WTC11 (cell line): Measurements from ENCODE around the gene PLEKHG5. TPM values are rescaled to one million over a fixed set of nuclear protein-coding genes. Genes with fewer than 3 reads are reported as not detected.

Experiments
- ATAC-seq: fragments of 200-7000 bp; cut with Tn5 transposase; 2 replicates; pipeline ENCODE4 v1.10.0; 2021; ENCODE audit warnings: mild to moderate bottlenecking, moderate library complexity
- CTCF ChIA-PET: fragments of 300-600 bp; sonication (Branson Sonifier 250); formaldehyde crosslinking; loops from one replicate; lab custom pipeline; 2021; ENCODE audit warnings: antibody characterized with exemption; lab: Charles Lee
- POLR2A ChIA-PET: fragments of 350-600 bp; sonication (Branson Sonifier 250); formaldehyde crosslinking; loops from one replicate; lab custom pipeline; 2021; ENCODE audit warnings: antibody characterized with exemption; lab: Charles Lee
- DNase-seq: peaks from one replicate; pipeline ENCODE4 v3.0.0; 2021; ENCODE audit warnings: low spot score
- H3K27ac Mint-ChIP-seq: 2 replicates; pipeline ENCODE4 v1.8.0; 2021; ENCODE audit warnings: mixed read lengths
- H3K27me3 Mint-ChIP-seq: 2 replicates; pipeline ENCODE4 v1.8.0; 2021; ENCODE audit warnings: low read depth, mild to moderate bottlenecking, moderate library complexity, mixed read lengths
- H3K36me3 Mint-ChIP-seq: 2 replicates; pipeline ENCODE4 v1.8.0; 2021; ENCODE audit warnings: mixed read lengths
- H3K4me1 Mint-ChIP-seq: 2 replicates; pipeline ENCODE4 v1.8.0; 2022; ENCODE audit warnings: mixed read lengths
- H3K4me3 Mint-ChIP-seq: 2 replicates; pipeline ENCODE4 v1.8.0; 2021; ENCODE audit warnings: mild to moderate bottlenecking, moderate library complexity, mixed read lengths
- H3K9me3 Mint-ChIP-seq: 2 replicates; pipeline ENCODE4 v1.8.0; 2021; ENCODE audit warnings: mixed read lengths
- JAZF1 ChIP-seq: fragments of 250-450 bp; sonication (Bioruptor Pico); IDR thresholded peaks from 2 replicates; pipeline ENCODE4 v1.9.0; 2021; ENCODE audit warnings: moderate library complexity, mild to moderate bottlenecking, inconsistent platforms
- MXD4 ChIP-seq: fragments of 250-450 bp; sonication (Bioruptor Pico); IDR thresholded peaks from 2 replicates; pipeline ENCODE4 v1.8.0; 2021; ENCODE audit warnings: mild to moderate bottlenecking, moderate library complexity, borderline replicate concordance
- NFATC4 ChIP-seq: fragments of 250-450 bp; sonication (Bioruptor Pico); IDR thresholded peaks from 2 replicates; pipeline ENCODE4 v1.9.0; 2021; ENCODE audit warnings: mild to moderate bottlenecking
- NFE2L1 ChIP-seq: sonication (generic); formaldehyde crosslinking; IDR thresholded peaks from 2 replicates; pipeline ENCODE4 v1.8.1; 2023; ENCODE audit warnings: missing genetic modification reagents
- NR2C2 ChIP-seq: sonication (generic); formaldehyde crosslinking; IDR thresholded peaks from 2 replicates; pipeline ENCODE4 v1.8.0; 2022; ENCODE audit warnings: mild to moderate bottlenecking, missing genetic modification reagents
- SOX15 ChIP-seq: fragments of 250-450 bp; sonication (Bioruptor Pico); IDR thresholded peaks from 2 replicates; pipeline ENCODE4 v1.9.0; 2021; ENCODE audit warnings: mild to moderate bottlenecking
- TCF7 ChIP-seq: sonication (generic); formaldehyde crosslinking; IDR thresholded peaks from 2 replicates; pipeline ENCODE4 v1.8.0; 2022; ENCODE audit warnings: mild to moderate bottlenecking, low read depth, missing genetic modification reagents, moderate library complexity
- ZNF138 ChIP-seq: sonication (generic); formaldehyde crosslinking; conservative IDR thresholded peaks from 2 replicates; pipeline ENCODE4 v1.8.1; 2022; ENCODE audit warnings: mild to moderate bottlenecking, moderate library complexity, missing genetic modification reagents
- ZNF416 ChIP-seq: fragments of 250-450 bp; sonication (Bioruptor Pico); IDR thresholded peaks from 2 replicates; pipeline ENCODE4 v1.9.0; 2021; ENCODE audit warnings: mild to moderate bottlenecking, inconsistent platforms
- total RNA-seq: library from RNA; stranded (reverse); gene quantifications from 3 replicates; pipeline ENCODE4 v1.2.3, GENCODE V29; 2021
- TF ChIP-seq, protein P1 (sequence below): sonication (generic); formaldehyde crosslinking; IDR thresholded peaks from 2 replicates; pipeline ENCODE4 v1.8.0; 2023; ENCODE audit warnings: missing genetic modification reagents, mild to moderate bottlenecking, borderline replicate concordance
- TF ChIP-seq, protein P2 (sequence below): sonication (generic); formaldehyde crosslinking; IDR thresholded peaks from 2 replicates; pipeline ENCODE4 v1.8.1; 2022; ENCODE audit warnings: mild to moderate bottlenecking, missing genetic modification reagents, moderate library complexity, borderline replicate concordance
- TF ChIP-seq, protein P3 (sequence below): sonication (generic); formaldehyde crosslinking; IDR thresholded peaks from 2 replicates; pipeline ENCODE4 v1.8.1; 2023; ENCODE audit warnings: mild to moderate bottlenecking, missing genetic modification reagents
- TF ChIP-seq, protein P4 (sequence below): fragments of 250-450 bp; sonication (Bioruptor Pico); IDR thresholded peaks from 2 replicates; pipeline ENCODE4 v1.9.0; 2021; ENCODE audit warnings: mild to moderate bottlenecking
- TF ChIP-seq, protein P5 (sequence below): sonication (generic); formaldehyde crosslinking; conservative IDR thresholded peaks from 2 replicates; pipeline ENCODE4 v1.8.1; 2023; ENCODE audit warnings: mild to moderate bottlenecking, low read depth, missing genetic modification reagents, moderate library complexity
- TF ChIP-seq, protein P6 (sequence below): sonication (generic); formaldehyde crosslinking; conservative IDR thresholded peaks from 2 replicates; pipeline ENCODE4 v1.8.1; 2022; ENCODE audit warnings: mild to moderate bottlenecking, missing genetic modification reagents
- TF ChIP-seq, protein P7 (sequence below): sonication (generic); formaldehyde crosslinking; IDR thresholded peaks from 2 replicates; pipeline ENCODE4 v1.8.1; 2023; ENCODE audit warnings: mild to moderate bottlenecking, missing genetic modification reagents, moderate library complexity
- TF ChIP-seq, protein P8 (sequence below): sonication (generic); formaldehyde crosslinking; IDR thresholded peaks from 2 replicates; pipeline ENCODE4 v1.8.0; 2022; ENCODE audit warnings: mild to moderate bottlenecking, missing genetic modification reagents

Gene PLEKHG5
- total RNA-seq, 1 experiment from 2014 or later, result 27.5 TPM

DNA sequence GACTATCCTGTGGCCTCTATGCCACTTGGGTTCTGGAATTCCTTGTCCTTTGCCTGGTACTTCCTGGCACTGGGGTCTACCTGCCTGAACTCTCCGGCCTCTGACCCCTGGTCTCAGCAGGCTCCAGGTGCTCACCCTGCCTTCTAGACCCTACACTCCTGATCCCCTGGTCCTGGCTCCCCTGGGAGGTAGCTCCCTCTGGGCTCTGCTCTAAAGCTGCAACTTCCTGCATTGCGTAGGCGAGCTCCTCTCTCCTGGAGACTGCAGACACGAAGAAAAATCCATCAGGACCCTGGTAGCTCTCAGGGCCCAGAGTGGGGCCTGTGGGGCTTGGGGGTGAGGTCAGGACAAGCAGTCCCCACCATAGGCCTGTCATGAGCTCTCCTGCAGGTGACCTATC is 7.8 kb upstream of the PLEKHG5 start:
- DNase-seq, result no peak
- TF ChIP-seq NR2C2 (CRISPR knock-in tag) (no peak), MXD4 (CRISPR knock-in tag) (no peak), ZNF138 (CRISPR knock-in tag) (no peak), NFATC4 (CRISPR knock-in tag) (no peak), NFE2L1 (CRISPR knock-in tag) (no peak), ZNF416 (CRISPR knock-in tag) (no peak), SOX15 (no peak), TCF7 (CRISPR knock-in tag) (no peak), JAZF1 (CRISPR knock-in tag) (no peak)
- TF ChIP-seq, protein P1, sequence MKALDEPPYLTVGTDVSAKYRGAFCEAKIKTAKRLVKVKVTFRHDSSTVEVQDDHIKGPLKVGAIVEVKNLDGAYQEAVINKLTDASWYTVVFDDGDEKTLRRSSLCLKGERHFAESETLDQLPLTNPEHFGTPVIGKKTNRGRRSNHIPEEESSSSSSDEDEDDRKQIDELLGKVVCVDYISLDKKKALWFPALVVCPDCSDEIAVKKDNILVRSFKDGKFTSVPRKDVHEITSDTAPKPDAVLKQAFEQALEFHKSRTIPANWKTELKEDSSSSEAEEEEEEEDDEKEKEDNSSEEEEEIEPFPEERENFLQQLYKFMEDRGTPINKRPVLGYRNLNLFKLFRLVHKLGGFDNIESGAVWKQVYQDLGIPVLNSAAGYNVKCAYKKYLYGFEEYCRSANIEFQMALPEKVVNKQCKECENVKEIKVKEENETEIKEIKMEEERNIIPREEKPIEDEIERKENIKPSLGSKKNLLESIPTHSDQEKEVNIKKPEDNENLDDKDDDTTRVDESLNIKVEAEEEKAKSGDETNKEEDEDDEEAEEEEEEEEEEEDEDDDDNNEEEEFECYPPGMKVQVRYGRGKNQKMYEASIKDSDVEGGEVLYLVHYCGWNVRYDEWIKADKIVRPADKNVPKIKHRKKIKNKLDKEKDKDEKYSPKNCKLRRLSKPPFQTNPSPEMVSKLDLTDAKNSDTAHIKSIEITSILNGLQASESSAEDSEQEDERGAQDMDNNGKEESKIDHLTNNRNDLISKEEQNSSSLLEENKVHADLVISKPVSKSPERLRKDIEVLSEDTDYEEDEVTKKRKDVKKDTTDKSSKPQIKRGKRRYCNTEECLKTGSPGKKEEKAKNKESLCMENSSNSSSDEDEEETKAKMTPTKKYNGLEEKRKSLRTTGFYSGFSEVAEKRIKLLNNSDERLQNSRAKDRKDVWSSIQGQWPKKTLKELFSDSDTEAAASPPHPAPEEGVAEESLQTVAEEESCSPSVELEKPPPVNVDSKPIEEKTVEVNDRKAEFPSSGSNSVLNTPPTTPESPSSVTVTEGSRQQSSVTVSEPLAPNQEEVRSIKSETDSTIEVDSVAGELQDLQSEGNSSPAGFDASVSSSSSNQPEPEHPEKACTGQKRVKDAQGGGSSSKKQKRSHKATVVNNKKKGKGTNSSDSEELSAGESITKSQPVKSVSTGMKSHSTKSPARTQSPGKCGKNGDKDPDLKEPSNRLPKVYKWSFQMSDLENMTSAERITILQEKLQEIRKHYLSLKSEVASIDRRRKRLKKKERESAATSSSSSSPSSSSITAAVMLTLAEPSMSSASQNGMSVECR (CRISPR knock-in tag), result no peak
- TF ChIP-seq, protein P2, sequence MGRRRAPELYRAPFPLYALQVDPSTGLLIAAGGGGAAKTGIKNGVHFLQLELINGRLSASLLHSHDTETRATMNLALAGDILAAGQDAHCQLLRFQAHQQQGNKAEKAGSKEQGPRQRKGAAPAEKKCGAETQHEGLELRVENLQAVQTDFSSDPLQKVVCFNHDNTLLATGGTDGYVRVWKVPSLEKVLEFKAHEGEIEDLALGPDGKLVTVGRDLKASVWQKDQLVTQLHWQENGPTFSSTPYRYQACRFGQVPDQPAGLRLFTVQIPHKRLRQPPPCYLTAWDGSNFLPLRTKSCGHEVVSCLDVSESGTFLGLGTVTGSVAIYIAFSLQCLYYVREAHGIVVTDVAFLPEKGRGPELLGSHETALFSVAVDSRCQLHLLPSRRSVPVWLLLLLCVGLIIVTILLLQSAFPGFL (CRISPR knock-in tag), result no peak
- TF ChIP-seq, protein P3, sequence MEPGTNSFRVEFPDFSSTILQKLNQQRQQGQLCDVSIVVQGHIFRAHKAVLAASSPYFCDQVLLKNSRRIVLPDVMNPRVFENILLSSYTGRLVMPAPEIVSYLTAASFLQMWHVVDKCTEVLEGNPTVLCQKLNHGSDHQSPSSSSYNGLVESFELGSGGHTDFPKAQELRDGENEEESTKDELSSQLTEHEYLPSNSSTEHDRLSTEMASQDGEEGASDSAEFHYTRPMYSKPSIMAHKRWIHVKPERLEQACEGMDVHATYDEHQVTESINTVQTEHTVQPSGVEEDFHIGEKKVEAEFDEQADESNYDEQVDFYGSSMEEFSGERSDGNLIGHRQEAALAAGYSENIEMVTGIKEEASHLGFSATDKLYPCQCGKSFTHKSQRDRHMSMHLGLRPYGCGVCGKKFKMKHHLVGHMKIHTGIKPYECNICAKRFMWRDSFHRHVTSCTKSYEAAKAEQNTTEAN (CRISPR knock-in tag), result no peak
- TF ChIP-seq, protein P4, sequence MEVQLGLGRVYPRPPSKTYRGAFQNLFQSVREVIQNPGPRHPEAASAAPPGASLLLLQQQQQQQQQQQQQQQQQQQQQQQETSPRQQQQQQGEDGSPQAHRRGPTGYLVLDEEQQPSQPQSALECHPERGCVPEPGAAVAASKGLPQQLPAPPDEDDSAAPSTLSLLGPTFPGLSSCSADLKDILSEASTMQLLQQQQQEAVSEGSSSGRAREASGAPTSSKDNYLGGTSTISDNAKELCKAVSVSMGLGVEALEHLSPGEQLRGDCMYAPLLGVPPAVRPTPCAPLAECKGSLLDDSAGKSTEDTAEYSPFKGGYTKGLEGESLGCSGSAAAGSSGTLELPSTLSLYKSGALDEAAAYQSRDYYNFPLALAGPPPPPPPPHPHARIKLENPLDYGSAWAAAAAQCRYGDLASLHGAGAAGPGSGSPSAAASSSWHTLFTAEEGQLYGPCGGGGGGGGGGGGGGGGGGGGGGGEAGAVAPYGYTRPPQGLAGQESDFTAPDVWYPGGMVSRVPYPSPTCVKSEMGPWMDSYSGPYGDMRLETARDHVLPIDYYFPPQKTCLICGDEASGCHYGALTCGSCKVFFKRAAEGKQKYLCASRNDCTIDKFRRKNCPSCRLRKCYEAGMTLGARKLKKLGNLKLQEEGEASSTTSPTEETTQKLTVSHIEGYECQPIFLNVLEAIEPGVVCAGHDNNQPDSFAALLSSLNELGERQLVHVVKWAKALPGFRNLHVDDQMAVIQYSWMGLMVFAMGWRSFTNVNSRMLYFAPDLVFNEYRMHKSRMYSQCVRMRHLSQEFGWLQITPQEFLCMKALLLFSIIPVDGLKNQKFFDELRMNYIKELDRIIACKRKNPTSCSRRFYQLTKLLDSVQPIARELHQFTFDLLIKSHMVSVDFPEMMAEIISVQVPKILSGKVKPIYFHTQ (CRISPR knock-in tag), result no peak
- TF ChIP-seq, protein P5, sequence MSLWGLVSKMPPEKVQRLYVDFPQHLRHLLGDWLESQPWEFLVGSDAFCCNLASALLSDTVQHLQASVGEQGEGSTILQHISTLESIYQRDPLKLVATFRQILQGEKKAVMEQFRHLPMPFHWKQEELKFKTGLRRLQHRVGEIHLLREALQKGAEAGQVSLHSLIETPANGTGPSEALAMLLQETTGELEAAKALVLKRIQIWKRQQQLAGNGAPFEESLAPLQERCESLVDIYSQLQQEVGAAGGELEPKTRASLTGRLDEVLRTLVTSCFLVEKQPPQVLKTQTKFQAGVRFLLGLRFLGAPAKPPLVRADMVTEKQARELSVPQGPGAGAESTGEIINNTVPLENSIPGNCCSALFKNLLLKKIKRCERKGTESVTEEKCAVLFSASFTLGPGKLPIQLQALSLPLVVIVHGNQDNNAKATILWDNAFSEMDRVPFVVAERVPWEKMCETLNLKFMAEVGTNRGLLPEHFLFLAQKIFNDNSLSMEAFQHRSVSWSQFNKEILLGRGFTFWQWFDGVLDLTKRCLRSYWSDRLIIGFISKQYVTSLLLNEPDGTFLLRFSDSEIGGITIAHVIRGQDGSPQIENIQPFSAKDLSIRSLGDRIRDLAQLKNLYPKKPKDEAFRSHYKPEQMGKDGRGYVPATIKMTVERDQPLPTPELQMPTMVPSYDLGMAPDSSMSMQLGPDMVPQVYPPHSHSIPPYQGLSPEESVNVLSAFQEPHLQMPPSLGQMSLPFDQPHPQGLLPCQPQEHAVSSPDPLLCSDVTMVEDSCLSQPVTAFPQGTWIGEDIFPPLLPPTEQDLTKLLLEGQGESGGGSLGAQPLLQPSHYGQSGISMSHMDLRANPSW (CRISPR knock-in tag), result no peak
- TF ChIP-seq, protein P6, sequence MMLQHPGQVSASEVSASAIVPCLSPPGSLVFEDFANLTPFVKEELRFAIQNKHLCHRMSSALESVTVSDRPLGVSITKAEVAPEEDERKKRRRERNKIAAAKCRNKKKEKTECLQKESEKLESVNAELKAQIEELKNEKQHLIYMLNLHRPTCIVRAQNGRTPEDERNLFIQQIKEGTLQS (CRISPR knock-in tag), result no peak
- TF ChIP-seq, protein P7, sequence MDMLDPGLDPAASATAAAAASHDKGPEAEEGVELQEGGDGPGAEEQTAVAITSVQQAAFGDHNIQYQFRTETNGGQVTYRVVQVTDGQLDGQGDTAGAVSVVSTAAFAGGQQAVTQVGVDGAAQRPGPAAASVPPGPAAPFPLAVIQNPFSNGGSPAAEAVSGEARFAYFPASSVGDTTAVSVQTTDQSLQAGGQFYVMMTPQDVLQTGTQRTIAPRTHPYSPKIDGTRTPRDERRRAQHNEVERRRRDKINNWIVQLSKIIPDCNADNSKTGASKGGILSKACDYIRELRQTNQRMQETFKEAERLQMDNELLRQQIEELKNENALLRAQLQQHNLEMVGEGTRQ (CRISPR knock-in tag), result no peak
- TF ChIP-seq, protein P8, sequence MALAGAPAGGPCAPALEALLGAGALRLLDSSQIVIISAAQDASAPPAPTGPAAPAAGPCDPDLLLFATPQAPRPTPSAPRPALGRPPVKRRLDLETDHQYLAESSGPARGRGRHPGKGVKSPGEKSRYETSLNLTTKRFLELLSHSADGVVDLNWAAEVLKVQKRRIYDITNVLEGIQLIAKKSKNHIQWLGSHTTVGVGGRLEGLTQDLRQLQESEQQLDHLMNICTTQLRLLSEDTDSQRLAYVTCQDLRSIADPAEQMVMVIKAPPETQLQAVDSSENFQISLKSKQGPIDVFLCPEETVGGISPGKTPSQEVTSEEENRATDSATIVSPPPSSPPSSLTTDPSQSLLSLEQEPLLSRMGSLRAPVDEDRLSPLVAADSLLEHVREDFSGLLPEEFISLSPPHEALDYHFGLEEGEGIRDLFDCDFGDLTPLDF (CRISPR knock-in tag), result no peak
- TF ChIP-seq, all 79 proteins: peak for 0
- H3K4me3 Mint-ChIP-seq, result peak overlapping the region; percentile 29; the same call in 1 of the 2 replicates
- H3K27me3 Mint-ChIP-seq, result peaks cover 30% of the 10 kb centered on the region
- no peak for ATAC-seq
- ChIA-PET POLR2A (no interaction called here), CTCF (interaction anchor here (1.1 to 3.9 kb wide), 8 partner anchors 11 to 61 kb away, joined by 4 to 21 read pairs (median 4); no protein-coding TSS in a partner anchor)
- H3K9me3 Mint-ChIP-seq, result no peaks in the 10 kb centered on the region
- no peaks in the 10 kb centered on the region for H3K36me3 Mint-ChIP-seq
- peaks cover 19% of the 10 kb centered on the region for H3K4me1 Mint-ChIP-seq
- no peak overlapping the region for H3K27ac Mint-ChIP-seq
